H9 (cell line): Measurements from ENCODE around the gene DYNLRB1. TPM values are rescaled to one million over a fixed set of nuclear protein-coding genes. Genes with fewer than 3 reads are reported as not detected.
A peak's percentile ranks its signal among the peaks of the same experiment; 100 is the strongest.

Experiments used
- DNase-seq: peaks from one replicate; pipeline ENCODE4 v3.0.0-alpha.2; 2017
- H2AFZ ChIP-seq: one replicate; pipeline ENCODE4 v1.6.1; 2013; ENCODE audit warnings: mild to moderate bottlenecking, low read length, control low read depth, moderate library complexity
- H2AK5ac ChIP-seq: 2 replicates; pipeline ENCODE4 v1.6.1; 2013; ENCODE audit warnings: low read length, control low read depth, mixed read lengths; ENCODE audit not compliant: insufficient read length
- H2BK120ac ChIP-seq: one replicate; pipeline ENCODE4 v1.6.1; 2013; ENCODE audit warnings: low read depth, mild to moderate bottlenecking, low read length, control low read depth, inconsistent platforms; ENCODE audit not compliant: poor library complexity, severe bottlenecking
- H2BK12ac ChIP-seq: 2 replicates; pipeline ENCODE4 v1.6.1; 2013; ENCODE audit warnings: low read length, control low read depth, mixed read lengths, low read depth; ENCODE audit not compliant: insufficient read length
- H2BK15ac ChIP-seq: 2 replicates; pipeline ENCODE4 v1.6.1; 2013; ENCODE audit warnings: low read depth, low read length, control low read depth
- H2BK20ac ChIP-seq: one replicate; pipeline ENCODE4 v1.6.1; 2013; ENCODE audit warnings: low read depth, mild to moderate bottlenecking, low read length, control low read depth, inconsistent platforms; ENCODE audit not compliant: poor library complexity, severe bottlenecking
- H2BK5ac ChIP-seq: 2 replicates; pipeline ENCODE4 v1.6.1; 2013; ENCODE audit warnings: low read length, control low read depth, mixed read lengths; ENCODE audit not compliant: insufficient read length
- H3K14ac ChIP-seq: 2 replicates; pipeline ENCODE4 v1.6.1; 2013; ENCODE audit warnings: low read length, control low read depth; ENCODE audit not compliant: insufficient read depth
- H3K18ac ChIP-seq: 2 replicates; pipeline ENCODE4 v1.6.1; 2013; ENCODE audit warnings: low read depth, mild to moderate bottlenecking, mixed read lengths, low read length, control low read depth; ENCODE audit not compliant: insufficient read length
- H3K23ac ChIP-seq: 2 replicates; pipeline ENCODE4 v1.6.1; 2013; ENCODE audit warnings: low read length, control low read depth, mixed read lengths, low read depth; ENCODE audit not compliant: insufficient read length
- H3K23me2 ChIP-seq: 2 replicates; pipeline ENCODE4 v1.6.1; 2013; ENCODE audit warnings: low read depth, mild to moderate bottlenecking, mixed read lengths, low read length, control low read depth; ENCODE audit not compliant: insufficient read length, poor library complexity, severe bottlenecking
- H3K27ac ChIP-seq: 2 replicates; pipeline ENCODE4 v1.5.1; 2013; ENCODE audit warnings: low read length, control low read depth, mixed read lengths, low read depth; ENCODE audit not compliant: insufficient read length
- H3K27me3 ChIP-seq: 2 replicates; pipeline ENCODE4 v1.6.1; 2013; ENCODE audit warnings: low read length, control low read depth, inconsistent platforms; ENCODE audit not compliant: insufficient read depth
- H3K4ac ChIP-seq: 2 replicates; pipeline ENCODE4 v1.6.1; 2013; ENCODE audit warnings: low read depth, mild to moderate bottlenecking, control low read depth, inconsistent platforms, low read length, moderate library complexity
- H3K4me1 ChIP-seq: 2 replicates; pipeline ENCODE4 v1.6.1; 2013; ENCODE audit warnings: low read length, control low read depth, inconsistent platforms; ENCODE audit not compliant: insufficient read depth
- H3K4me2 ChIP-seq: 2 replicates; pipeline ENCODE4 v1.6.1; 2013; ENCODE audit warnings: low read length, control low read depth, mixed read lengths; ENCODE audit not compliant: insufficient read length, insufficient read depth
- H3K56ac ChIP-seq: 2 replicates; pipeline ENCODE4 v1.6.1; 2013; ENCODE audit warnings: low read depth, mild to moderate bottlenecking, mixed read lengths, low read length, control low read depth; ENCODE audit not compliant: insufficient read length
- H3K79me1 ChIP-seq: 2 replicates; pipeline ENCODE4 v1.6.1; 2013; ENCODE audit warnings: low read depth, mild to moderate bottlenecking, moderate library complexity, low read length, control low read depth, inconsistent platforms; ENCODE audit not compliant: insufficient read depth, poor library complexity, severe bottlenecking
- H3K79me2 ChIP-seq: 2 replicates; pipeline ENCODE4 v1.6.1; 2013; ENCODE audit warnings: low read length, control low read depth, inconsistent platforms; ENCODE audit not compliant: insufficient read depth
- H3K9ac ChIP-seq: 2 replicates; pipeline ENCODE4 v1.6.1; 2013; ENCODE audit warnings: low read length, control low read depth, mixed read lengths; ENCODE audit not compliant: insufficient read length; ENCODE audit errors: extremely low read depth
- H3K9me3 ChIP-seq: one replicate; pipeline ENCODE4 v1.6.1; 2013; ENCODE audit warnings: low read depth, low read length, inconsistent platforms; ENCODE audit not compliant: control insufficient read depth
- H3T11ph ChIP-seq: one replicate; pipeline ENCODE4 v1.6.1; 2013; ENCODE audit warnings: mild to moderate bottlenecking, low read length, control low read depth, inconsistent platforms
- H4K20me1 ChIP-seq: one replicate; pipeline ENCODE4 v1.6.1; 2013; ENCODE audit not compliant: control insufficient read depth, insufficient read length, insufficient read depth
- H4K5ac ChIP-seq: 2 replicates; pipeline ENCODE4 v1.6.1; 2013; ENCODE audit warnings: low read depth, mild to moderate bottlenecking, mixed read lengths, low read length, control low read depth; ENCODE audit not compliant: insufficient read length
- H4K8ac ChIP-seq: replicated peaks from 2 replicates; pipeline ENCODE4 v1.6.1; 2013; ENCODE audit warnings: low read length, control low read depth, mixed read lengths, low read depth; ENCODE audit not compliant: insufficient read length
- H4K91ac ChIP-seq: 2 replicates; pipeline ENCODE4 v1.6.1; 2013; ENCODE audit warnings: low read depth, mild to moderate bottlenecking, moderate library complexity, mixed read lengths, low read length, control low read depth; ENCODE audit not compliant: insufficient read length
- H3K27ac Mint-ChIP-seq, 3 experiments: 2 replicates in 2 of 3; 3 replicates in 1 of 3; pipeline ENCODE4 v1.8.0; 2020 to 2021; ENCODE audit warnings: mixed read lengths in 3 of 3, mild to moderate bottlenecking in 1 of 3, moderate library complexity in 1 of 3
- H3K27me3 Mint-ChIP-seq: 2 replicates; pipeline ENCODE4 v1.8.0; 2021; ENCODE audit warnings: low read depth, mild to moderate bottlenecking, moderate library complexity, mixed read lengths
- H3K36me3 Mint-ChIP-seq, 3 experiments: 2 replicates in 2 of 3; 3 replicates in 1 of 3; pipeline ENCODE4 v1.8.0; 2020 to 2021; ENCODE audit warnings: low read depth in 3 of 3, mixed read lengths in 3 of 3; ENCODE audit not compliant: insufficient read depth in 1 of 3
- H3K4me1 Mint-ChIP-seq, 2 experiments: 2 replicates each; pipeline ENCODE4 v1.8.0; 2020; ENCODE audit warnings: mixed read lengths in 2 of 2
- H3K4me3 Mint-ChIP-seq, 2 experiments: 2 replicates in 1 of 2; 3 replicates in 1 of 2; pipeline ENCODE4 v1.8.0; 2020 to 2021; ENCODE audit warnings: mild to moderate bottlenecking in 2 of 2, mixed read lengths in 2 of 2, moderate library complexity in 1 of 2
- H3K9me3 Mint-ChIP-seq, 2 experiments: 2 replicates in 1 of 2; 3 replicates in 1 of 2; pipeline ENCODE4 v1.8.0; 2020; ENCODE audit warnings: mild to moderate bottlenecking in 2 of 2, mixed read lengths in 2 of 2, moderate library complexity in 1 of 2
- WGBS: extraction: QIAGEN DNeasy Blood & Tissue Kit; methylation state at CpG from one replicate; pipeline ENCODE4 v1.1.7; 2013; ENCODE audit warnings: missing lambda C conversion rate, low lambda C conversion rate, mixed read lengths; ENCODE audit not compliant: insufficient read length; ENCODE audit errors: extremely low coverage; 5-methylcytosine and 5-hydroxymethylcytosine counted together
- total RNA-seq: library from RNA; stranded (reverse); gene quantifications from 2 replicates; pipeline ENCODE4 v1.2.1, GENCODE V29; 2021
- TF ChIP-seq, protein P1 (sequence below): fragments of 200-600 bp; sonication (generic); conservative IDR thresholded peaks from 3 replicates; pipeline ENCODE4 v1.8.0; 2021; ENCODE audit warnings: antibody characterized with exemption, mild to moderate bottlenecking

Gene DYNLRB1
- total RNA-seq, 1 experiment from 2014 or later = 200 TPM

DNA sequence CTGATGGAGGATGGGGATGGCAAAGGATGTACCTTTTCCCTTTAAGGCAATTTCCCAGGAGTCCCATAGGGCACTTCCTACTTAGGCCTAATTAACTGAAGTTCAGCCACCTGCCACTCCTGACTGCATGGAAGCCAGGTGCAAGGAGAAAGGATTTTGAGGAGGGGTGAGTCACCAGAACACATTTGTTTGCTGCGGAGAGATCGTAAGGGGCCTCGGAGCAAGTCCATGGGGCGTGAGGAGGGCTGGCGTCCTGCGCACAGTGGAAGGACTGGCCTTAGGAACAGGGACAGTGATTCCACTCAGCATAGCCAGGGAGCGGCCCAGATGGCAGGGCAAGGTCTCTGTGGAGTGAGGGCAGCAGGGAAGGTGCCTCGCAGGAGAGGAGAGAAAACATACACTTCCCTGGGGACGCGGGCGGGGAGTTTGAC, 30.5 kb downstream of the DYNLRB1 start:
- Histone ChIP-seq H3K23me2 (peaks cover 3% of the 10 kb centered on the region), H2BK15ac (no peak overlapping the region), H3K18ac (no peak overlapping the region), H2BK5ac (no peak overlapping the region), H3K27ac (no peak overlapping the region), H3K56ac (no peak overlapping the region), H4K8ac (no peak overlapping the region), H3K79me1 (no peaks in the 10 kb centered on the region), H2AFZ (no peak overlapping the region), H3K4me1 (peaks cover 2% of the 10 kb centered on the region; the same call in 1 of the 2 replicates), H3K4ac (no peak overlapping the region), H3K23ac (no peak overlapping the region), H3K4me2 (no peak overlapping the region), H2AK5ac (no peak overlapping the region), H3K9me3 (no peaks in the 10 kb centered on the region), H3K9ac (no peak overlapping the region), H3K79me2 (no peaks in the 10 kb centered on the region), H4K5ac (no peak overlapping the region), H3T11ph (no peak overlapping the region), H3K14ac (no peak overlapping the region), H2BK20ac (no peak overlapping the region), H2BK120ac (no peak overlapping the region), H2BK12ac (no peak overlapping the region), H4K20me1 (no peaks in the 10 kb centered on the region), H4K91ac (no peak overlapping the region), H3K27me3 (no peaks in the 10 kb centered on the region; the same call in 1 of the 2 replicates)
- Mint-ChIP-seq H3K36me3 (peaks cover 0 to 3% (median 0%) of the 10 kb centered on the region in 3 experiments; a peak in 1 of 7 replicates), H3K27me3 (peaks cover 13% of the 10 kb centered on the region), H3K4me1 (peaks cover 31 to 33% of the 10 kb centered on the region in 2 experiments), H3K4me3 (peak overlapping the region in 1 of 2 experiments; percentile 16; a peak in 1 of 5 replicates), H3K27ac (peak overlapping the region in 2 of 3 experiments; percentile 16 to 70; a peak in 1 of 7 replicates), H3K9me3 (peaks cover 0 to 1% of the 10 kb centered on the region in 2 experiments; a peak in 1 of 5 replicates)
- WGBS = no CpG with 5 or more reads among the region's 11 CpGs
- TF ChIP-seq, protein P1, sequence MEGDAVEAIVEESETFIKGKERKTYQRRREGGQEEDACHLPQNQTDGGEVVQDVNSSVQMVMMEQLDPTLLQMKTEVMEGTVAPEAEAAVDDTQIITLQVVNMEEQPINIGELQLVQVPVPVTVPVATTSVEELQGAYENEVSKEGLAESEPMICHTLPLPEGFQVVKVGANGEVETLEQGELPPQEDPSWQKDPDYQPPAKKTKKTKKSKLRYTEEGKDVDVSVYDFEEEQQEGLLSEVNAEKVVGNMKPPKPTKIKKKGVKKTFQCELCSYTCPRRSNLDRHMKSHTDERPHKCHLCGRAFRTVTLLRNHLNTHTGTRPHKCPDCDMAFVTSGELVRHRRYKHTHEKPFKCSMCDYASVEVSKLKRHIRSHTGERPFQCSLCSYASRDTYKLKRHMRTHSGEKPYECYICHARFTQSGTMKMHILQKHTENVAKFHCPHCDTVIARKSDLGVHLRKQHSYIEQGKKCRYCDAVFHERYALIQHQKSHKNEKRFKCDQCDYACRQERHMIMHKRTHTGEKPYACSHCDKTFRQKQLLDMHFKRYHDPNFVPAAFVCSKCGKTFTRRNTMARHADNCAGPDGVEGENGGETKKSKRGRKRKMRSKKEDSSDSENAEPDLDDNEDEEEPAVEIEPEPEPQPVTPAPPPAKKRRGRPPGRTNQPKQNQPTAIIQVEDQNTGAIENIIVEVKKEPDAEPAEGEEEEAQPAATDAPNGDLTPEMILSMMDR = no peak
- DNase-seq = no peak
